Spleen (tissue), 11 donors: ENCODE measurements around the gene SRGAP1. TPM values are rescaled to one million over a fixed set of nuclear protein-coding genes. Genes with fewer than 3 reads are reported as not detected.

Experiments used
- DNase-seq: peaks from one replicate; pipeline ENCODE4 v3.0.0-alpha.2; 2020
- H3K27ac ChIP-seq, 8 donors: fragments of 200-600 bp; sonication (generic) in 7 of 8; 1 replicate in 4 of 8; 2 replicates in 4 of 8; pipeline versions ENCODE4 v1.5.0 to v1.8.0; 2016 to 2021; ENCODE audit warnings: inconsistent platforms in 4 of 8, mild to moderate bottlenecking in 4 of 8, moderate library complexity in 1 of 8
- H3K27me3 ChIP-seq, 7 donors: fragments of 200-600 bp; sonication (generic) in 6 of 7; replicated peaks in 1 of 7; 1 replicate in 4 of 7; 2 replicates in 3 of 7; pipeline versions ENCODE4 v1.5.0 to v1.8.0; 2016 to 2021; ENCODE audit warnings: inconsistent platforms in 3 of 7, mild to moderate bottlenecking in 1 of 7
- H3K36me3 ChIP-seq, 6 donors: fragments of 200-600 bp; sonication (generic) in 5 of 6; 1 replicate in 4 of 6; 2 replicates in 2 of 6; pipeline versions ENCODE4 v1.5.0 to v1.8.0; 2016 to 2021; ENCODE audit warnings: inconsistent platforms in 2 of 6
- H3K4me1 ChIP-seq, 6 donors: fragments of 200-600 bp; sonication (generic) in 5 of 6; 1 replicate in 3 of 6; 2 replicates in 3 of 6; pipeline versions ENCODE4 v1.5.0 to v1.8.0; 2016 to 2021; ENCODE audit warnings: inconsistent platforms in 3 of 6
- H3K4me3 ChIP-seq, 8 donors: fragments of 200-600 bp; sonication (generic) in 7 of 8; 1 replicate in 4 of 8; 2 replicates in 4 of 8; pipeline versions ENCODE4 v1.5.0 to v1.8.0; 2016 to 2021; ENCODE audit warnings: inconsistent platforms in 4 of 8, mild to moderate bottlenecking in 4 of 8, moderate library complexity in 2 of 8
- H3K9me3 ChIP-seq, 8 donors: fragments of 200-600 bp; sonication (generic) in 7 of 8; 1 replicate in 4 of 8; 2 replicates in 4 of 8; pipeline versions ENCODE4 v1.5.0 to v1.8.0; 2016 to 2021; ENCODE audit warnings: inconsistent platforms in 4 of 8
- POLR2A ChIP-seq, 3 donors: fragments of 450-650 bp; IDR thresholded peaks; one replicate each; pipeline ENCODE4 v1.5.1; 2017; ENCODE audit warnings: antibody characterized with exemption in 3 of 3, mild to moderate bottlenecking in 1 of 3
- POLR2AphosphoS5 ChIP-seq, 3 donors: sonication (generic); formaldehyde crosslinking; IDR thresholded peaks; one replicate each; pipeline ENCODE4 v1.5.1; 2017; ENCODE audit warnings: antibody characterized with exemption in 3 of 3
- WGBS, 5 donors: extraction: QIAGEN DNeasy Blood & Tissue Kit in 3 of 5; methylation state at CpG; one replicate each; pipeline versions ENCODE4 v1.1.5 to v1.1.7; 2013 to 2018; 5-methylcytosine and 5-hydroxymethylcytosine counted together
- intact Hi-C: fragments of 100-400 bp; cut with DNase I; formaldehyde crosslinking; loops from one replicate; pipeline ENCODE4 v1.15.0; 2023; ENCODE audit warnings: low total_unique reads
- polyA plus RNA-seq, 3 donors: library from polyadenylated mRNA; stranded (reverse); fragments of 200-250 nt; gene quantifications; one replicate each; pipeline ENCODE4 v1.2.1, GENCODE V29; 2013
- total RNA-seq, 7 donors: library from RNA; depleted of rRNA in 3 of 7; stranded (reverse); fragments of >200 nt in 3 of 7; fragmentation: NEBNext Ultra II Directional in 4 of 7; extraction: Animal tissue kit (Norgen Biotek cat#: 25700) in 4 of 7; gene quantifications; one replicate each; pipeline versions ENCODE4 v1.1.0 to v1.2.1, GENCODE V29; 2016 to 2021
- TF ChIP-seq, protein P1 (sequence below), 11 experiments: fragments of 200-600 bp in 7 of 11; fragments of 450-650 bp in 4 of 11; sonication (generic) in 4 of 11; IDR thresholded peaks in 8 of 11; conservative IDR thresholded peaks in 3 of 11; 1 replicate in 7 of 11; 2 replicates in 4 of 11; pipeline versions ENCODE4 v1.4.0 to v1.8.0; 2016 to 2021; ENCODE audit warnings: antibody characterized with exemption in 11 of 11, inconsistent platforms in 4 of 11, mild to moderate bottlenecking in 1 of 11
- donor health status: healthy with polysubstance abuse.
- donor health status: DM: no; HTN: no; CAD: no; lungs with moderate emphysema.
- donor health status: DM: no; HTN: no; CAD: no.
- donor health status: Bipolar disorder and iron deficiency.
- donor health status: healthy.
- donor health status: DM: no; HTN: no; CAD: no.
- donor health status: DM: yes; HTN: yes; CAD: no.

The SRGAP1 gene
- total and polyA plus RNA-seq, 10 donors = 0.37 to 20.1 (median 13.4) TPM

DNA sequence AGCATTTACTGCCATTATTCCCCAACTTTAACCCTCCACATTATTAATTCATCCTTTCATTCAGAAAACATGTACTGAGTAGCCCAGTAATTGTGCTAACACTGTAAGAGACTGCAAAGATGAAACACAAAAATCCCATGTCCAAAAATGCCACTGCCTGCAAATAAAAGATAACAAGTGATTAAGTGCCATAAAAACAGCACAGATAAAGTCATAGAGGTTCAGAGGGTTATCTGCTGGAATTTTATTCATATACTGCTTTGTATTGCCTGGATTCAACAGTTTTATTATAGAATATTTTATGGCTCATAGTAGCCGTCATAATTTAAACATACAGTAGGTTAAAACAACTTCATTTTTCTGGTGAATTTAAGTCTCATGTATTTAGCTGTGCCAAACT lies 199.7 kb downstream of the SRGAP1 start:
- 81 to 98% (median 93%) methylated on average over 1 of the region's 1 CpG for WGBS, 5 donors
- peaks cover 0 to under 1% (median 0%) of the 10 kb centered on the region in 8 donors for H3K9me3 ChIP-seq
- intact Hi-C loops = no loop called here

DNA sequence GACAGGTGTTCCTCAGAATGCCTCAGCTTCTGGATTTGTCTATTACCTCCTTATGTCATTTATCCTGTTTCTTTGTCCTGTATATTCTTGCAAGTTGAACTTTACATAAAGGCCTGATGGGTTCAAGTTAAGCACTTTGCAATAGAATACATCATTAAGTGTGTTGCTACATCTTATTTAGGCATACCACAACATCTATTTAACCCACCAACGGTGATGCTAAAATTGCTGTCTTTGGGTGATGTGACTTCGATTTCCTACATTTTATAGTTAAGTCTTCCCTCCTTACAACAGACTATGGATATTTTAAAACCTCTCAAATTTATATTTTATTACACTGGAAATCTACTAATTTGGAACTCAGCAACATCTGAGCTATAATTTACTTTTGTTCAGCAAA lies 206.6 kb downstream of the SRGAP1 start:
- TF ChIP-seq POLR2AphosphoS5 (IDR thresholded peaks at IDR 0.05) = no peak
- TF ChIP-seq POLR2A (IDR thresholded peaks at IDR 0.05) = no peak
- TF ChIP-seq, protein P1, sequence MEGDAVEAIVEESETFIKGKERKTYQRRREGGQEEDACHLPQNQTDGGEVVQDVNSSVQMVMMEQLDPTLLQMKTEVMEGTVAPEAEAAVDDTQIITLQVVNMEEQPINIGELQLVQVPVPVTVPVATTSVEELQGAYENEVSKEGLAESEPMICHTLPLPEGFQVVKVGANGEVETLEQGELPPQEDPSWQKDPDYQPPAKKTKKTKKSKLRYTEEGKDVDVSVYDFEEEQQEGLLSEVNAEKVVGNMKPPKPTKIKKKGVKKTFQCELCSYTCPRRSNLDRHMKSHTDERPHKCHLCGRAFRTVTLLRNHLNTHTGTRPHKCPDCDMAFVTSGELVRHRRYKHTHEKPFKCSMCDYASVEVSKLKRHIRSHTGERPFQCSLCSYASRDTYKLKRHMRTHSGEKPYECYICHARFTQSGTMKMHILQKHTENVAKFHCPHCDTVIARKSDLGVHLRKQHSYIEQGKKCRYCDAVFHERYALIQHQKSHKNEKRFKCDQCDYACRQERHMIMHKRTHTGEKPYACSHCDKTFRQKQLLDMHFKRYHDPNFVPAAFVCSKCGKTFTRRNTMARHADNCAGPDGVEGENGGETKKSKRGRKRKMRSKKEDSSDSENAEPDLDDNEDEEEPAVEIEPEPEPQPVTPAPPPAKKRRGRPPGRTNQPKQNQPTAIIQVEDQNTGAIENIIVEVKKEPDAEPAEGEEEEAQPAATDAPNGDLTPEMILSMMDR (IDR thresholded peaks at IDR 0.05 in 8 of 11, conservative IDR thresholded peaks at IDR 0.05 in 3 of 11) = no peak
- Histone ChIP-seq H3K27me3 (no peaks in the 10 kb centered on the region), H3K9me3 (peaks cover 0 to 3% (median 0%) of the 10 kb centered on the region in 8 donors), H3K4me3 (no peak overlapping the region), H3K4me1 (no peaks in the 10 kb centered on the region), H3K27ac (no peak overlapping the region), H3K36me3 (no peaks in the 10 kb centered on the region)
- intact Hi-C loops = no loop called here
- DNase-seq = no peak
- 39 to 75% (median 41%) methylated on average over 2 of the region's 2 CpGs for WGBS, 5 donors

More for the DNA sequence above, 199.7 kb downstream of the SRGAP1 start:
- no peak for DNase-seq
- Histone ChIP-seq H3K27me3 (no peaks in the 10 kb centered on the region), H3K36me3 (no peaks in the 10 kb centered on the region), H3K4me3 (no peak overlapping the region), H3K4me1 (peaks cover 0 to 2% (median 0%) of the 10 kb centered on the region in 6 donors), H3K27ac (no peak overlapping the region)
- no peak for TF ChIP-seq POLR2A (IDR thresholded peaks at IDR 0.05)
- TF ChIP-seq, protein P1 (IDR thresholded peaks at IDR 0.05 in 8 of 11, conservative IDR thresholded peaks at IDR 0.05 in 3 of 11) = no peak
- no peak for TF ChIP-seq POLR2AphosphoS5 (IDR thresholded peaks at IDR 0.05)

DNA sequence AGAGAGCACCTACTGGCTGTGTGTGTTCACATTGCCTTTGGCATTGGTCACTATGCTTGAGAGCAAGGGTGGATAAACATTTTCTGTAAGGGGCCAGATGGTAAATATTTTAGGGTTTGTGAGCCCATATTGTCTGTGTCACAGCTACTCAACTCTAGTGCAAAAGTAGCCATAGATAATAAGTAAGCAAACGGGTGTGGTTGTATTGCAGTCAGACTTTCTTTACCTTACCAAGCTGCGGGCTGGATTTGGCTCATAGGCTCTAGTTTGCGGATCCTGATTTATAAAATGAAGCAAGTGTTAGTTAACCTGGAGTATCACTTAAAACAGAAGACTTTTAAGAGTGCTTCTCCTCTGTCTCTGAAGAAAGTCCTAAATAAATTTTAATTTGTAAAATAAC lies 208.6 kb downstream of the SRGAP1 start:
- Histone ChIP-seq H3K4me1 (no peaks in the 10 kb centered on the region), H3K36me3 (no peaks in the 10 kb centered on the region), H3K27me3 (no peaks in the 10 kb centered on the region), H3K9me3 (peaks cover 0 to 3% (median 0%) of the 10 kb centered on the region in 8 donors), H3K4me3 (no peak overlapping the region), H3K27ac (no peak overlapping the region)
- TF ChIP-seq POLR2A (IDR thresholded peaks at IDR 0.05) (no peak), POLR2AphosphoS5 (IDR thresholded peaks at IDR 0.05) (no peak)
- TF ChIP-seq, protein P1 (IDR thresholded peaks at IDR 0.05 in 8 of 11, conservative IDR thresholded peaks at IDR 0.05 in 3 of 11) = no peak
- intact Hi-C loops = no loop called here
- WGBS, 5 donors = 86 to 96% (median 90%) methylated on average over 3 of the region's 3 CpGs
- no peak for DNase-seq

DNA sequence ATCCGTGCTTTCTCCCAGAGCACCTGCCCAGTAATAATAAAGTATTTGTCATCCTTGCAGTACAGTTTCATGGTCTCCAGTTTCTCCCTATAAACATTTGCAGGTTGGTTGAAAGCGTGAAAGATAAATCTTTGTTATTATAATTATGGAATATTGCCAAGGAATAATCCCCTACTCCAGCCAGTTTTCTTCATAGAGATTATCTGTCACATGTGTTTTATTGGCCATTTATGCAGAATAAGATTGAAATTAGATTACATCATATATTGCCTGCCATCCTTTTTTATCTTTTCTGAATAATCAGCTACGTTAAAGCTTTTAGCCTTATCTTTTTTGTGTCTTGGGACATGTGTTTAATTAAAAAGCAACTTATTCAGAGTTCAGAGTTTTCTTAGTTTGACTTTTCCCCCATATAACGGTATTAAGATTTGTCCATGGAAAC lies 209.6 kb downstream of the SRGAP1 start:
- no peaks in the 10 kb centered on the region for H3K27me3 ChIP-seq
- TF ChIP-seq POLR2AphosphoS5 (IDR thresholded peaks at IDR 0.05) = no peak
- no peak for TF ChIP-seq POLR2A (IDR thresholded peaks at IDR 0.05)
- TF ChIP-seq, protein P1 (IDR thresholded peaks at IDR 0.05 in 8 of 11, conservative IDR thresholded peaks at IDR 0.05 in 3 of 11) = no peak
- H3K4me1 ChIP-seq = no peaks in the 10 kb centered on the region
- H3K27ac ChIP-seq = no peak overlapping the region
- intact Hi-C loops = no loop called here
- H3K4me3 ChIP-seq = no peak overlapping the region
- WGBS, 5 donors = 84 to 90% (median 89%) methylated on average over 4 of the region's 4 CpGs
- H3K36me3 ChIP-seq = no peaks in the 10 kb centered on the region
- peaks cover 0 to 3% (median 0%) of the 10 kb centered on the region in 8 donors for H3K9me3 ChIP-seq
- DNase-seq = no peak
